Stimulated activated CD4-positive, alpha-beta T cell treated with anti-CD3 and anti-CD28 coated beads, Interleukin-15, amount 100 ng/mL, for 24 hours (primary cell): Measurements from ENCODE around the gene NME7.
"Not testable (repeated sequence)": the region's sequence is repeated elsewhere in the genome, so short reads cannot be mapped to it uniquely, and the experiment has no call there.

Experiments
- DNase-seq: peaks from one replicate; pipeline ENCODE4 v3.0.0-alpha.2; 2020

NME7 gene

DNA sequence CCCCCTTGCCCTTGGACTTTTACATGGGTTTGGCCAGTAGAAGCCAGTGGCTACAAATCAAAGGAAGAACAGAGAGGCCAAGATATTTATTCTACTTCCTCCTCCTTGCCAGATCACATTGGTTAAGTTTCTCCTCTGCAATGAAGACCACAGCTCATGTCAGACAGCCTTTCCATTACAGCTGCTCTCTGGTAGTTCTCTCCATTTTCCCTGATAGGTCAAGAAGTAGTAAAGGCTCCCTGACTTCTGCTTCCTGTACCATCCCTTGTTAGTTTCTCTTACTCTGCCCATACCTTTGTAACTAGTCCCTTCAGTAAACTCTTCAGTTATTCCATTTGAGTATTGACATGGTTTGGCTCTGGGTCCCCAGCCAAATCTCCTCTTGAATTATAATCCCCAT, 27.8 kb downstream of the NME7 start:
- DNase-seq = no peak

DNA sequence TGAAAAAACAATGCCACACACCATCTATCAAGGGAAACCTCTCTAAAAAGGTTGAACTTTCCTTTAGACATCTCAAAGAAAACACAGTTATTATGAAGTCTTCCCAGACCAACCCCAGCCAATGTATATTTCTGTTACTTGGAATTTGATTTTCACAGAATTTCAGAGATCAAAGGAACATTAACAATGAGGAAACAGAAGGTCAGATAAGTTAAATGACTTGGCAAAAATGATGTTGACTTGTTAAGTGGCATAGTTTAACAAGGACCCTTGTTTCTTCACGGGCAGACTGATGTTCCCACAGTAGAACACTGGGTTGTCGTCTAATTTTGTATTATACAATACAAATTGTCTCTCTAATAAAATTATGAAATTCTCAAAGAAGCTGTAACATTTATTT, 29.0 kb downstream of the NME7 start:
- DNase-seq = no peak

DNA sequence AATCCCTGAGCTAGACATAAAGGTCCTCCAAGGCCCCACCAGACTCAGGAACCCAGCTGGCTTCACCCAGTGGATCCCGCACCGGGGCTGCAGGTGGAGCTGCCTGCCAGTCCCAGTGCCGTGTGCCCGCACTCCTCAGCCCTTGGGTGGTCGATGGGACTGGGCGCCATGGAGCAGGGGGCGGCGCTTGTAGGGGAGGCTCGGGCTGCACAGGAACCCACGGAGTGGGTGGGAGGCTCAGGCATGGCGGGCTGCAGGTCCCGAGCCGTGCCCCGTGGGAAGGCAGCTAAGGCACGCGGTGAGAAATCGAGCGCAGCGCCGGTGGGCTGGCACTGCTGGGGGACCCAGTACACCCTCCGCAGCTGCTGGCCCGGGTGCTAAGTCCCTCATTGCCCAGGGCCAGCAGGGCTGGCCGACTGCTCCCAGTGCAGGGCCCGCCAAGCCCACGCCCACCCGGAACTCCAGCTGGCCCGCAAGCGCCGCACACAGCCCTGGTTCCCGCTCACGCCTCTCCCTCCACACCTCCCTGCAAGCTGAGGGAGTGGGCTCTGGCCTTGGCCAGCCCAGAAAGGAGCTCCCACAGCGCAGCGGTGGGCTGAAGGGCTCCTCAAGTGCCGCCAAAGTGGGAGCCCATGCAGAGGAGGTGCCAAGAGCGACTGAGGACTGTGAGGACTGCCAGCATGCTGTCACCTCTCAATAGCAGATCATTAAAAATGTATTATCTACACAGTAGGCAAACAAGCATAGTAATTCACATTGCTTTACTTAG, 30.5 kb downstream of the NME7 start:
- not testable (repeated sequence) for DNase-seq

DNA sequence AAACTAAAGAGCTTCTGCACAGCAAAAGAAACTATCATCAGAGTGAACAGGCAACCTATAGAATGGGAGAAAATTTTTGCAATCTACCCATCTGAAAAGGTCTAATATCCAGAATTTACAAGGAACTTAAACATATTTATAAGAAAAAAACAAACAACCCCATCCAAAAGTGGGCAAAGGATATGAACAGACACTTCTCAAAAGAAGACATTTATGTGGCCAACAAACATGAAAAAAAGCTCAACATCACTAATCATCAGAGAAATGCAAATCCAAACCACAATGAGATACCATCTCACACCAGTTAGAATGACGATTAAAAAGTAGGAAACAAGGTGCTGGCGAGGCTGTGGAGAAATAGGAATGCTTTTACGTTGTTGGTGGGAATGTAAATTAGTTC, 32.9 kb downstream of the NME7 start:
- DNase-seq = not testable (repeated sequence)

DNA sequence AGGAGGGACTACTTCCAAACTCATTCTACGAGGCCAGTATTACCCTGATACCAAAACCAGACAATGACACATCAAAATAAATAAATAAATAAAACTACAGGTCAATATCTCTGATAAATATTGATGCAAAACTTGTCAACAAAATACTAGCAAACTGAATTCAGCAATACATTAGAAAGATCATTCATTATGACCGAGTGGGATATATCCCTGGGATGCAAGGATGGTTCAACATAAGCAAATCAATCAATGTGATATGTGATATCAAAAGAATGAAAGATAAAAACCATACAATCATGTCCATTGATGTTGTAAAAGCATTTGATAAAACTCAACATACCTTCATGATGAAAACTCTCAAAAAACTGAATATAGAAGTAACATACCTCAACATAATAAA, 36.7 kb downstream of the NME7 start:
- DNase-seq = no peak

DNA sequence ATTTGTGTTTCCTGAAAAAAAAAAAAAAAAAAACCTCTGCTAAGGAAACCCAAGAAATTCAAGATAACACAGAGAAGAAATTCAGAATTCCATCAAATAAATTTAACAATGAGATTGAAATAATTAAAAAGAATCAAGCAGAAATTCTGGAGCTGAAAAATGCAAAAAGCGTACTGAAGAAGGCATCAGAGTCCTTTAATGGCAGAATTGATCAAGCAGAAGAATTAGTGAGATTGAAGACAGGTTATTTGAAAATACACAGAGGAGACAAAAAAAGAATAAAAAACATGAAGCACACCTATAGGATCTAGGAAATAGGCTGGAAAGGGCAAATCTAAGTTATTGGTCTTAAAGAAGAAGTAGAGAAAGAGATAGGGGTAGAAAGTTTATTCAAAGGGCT, 38.2 kb downstream of the NME7 start:
- no peak for DNase-seq

DNA sequence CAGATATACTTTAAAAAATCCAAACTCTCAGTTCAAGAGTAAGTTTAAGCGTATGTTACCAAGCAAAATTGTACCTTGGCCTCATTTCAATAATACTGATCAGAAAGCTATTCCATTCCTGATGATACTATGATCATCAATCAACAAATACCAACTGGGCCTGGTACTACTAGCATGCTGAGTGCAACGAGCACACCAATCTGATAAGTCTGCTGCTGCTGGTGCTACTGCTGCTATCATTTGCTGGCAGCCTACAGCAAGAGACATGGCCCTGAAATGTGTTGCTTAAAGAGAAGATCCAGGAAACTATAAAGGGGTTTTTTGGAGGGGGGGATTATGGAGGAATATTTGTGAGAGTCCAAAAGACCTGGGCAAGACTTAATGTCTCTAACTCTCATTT, 39.7 kb downstream of the NME7 start:
- DNase-seq = no peak

DNA sequence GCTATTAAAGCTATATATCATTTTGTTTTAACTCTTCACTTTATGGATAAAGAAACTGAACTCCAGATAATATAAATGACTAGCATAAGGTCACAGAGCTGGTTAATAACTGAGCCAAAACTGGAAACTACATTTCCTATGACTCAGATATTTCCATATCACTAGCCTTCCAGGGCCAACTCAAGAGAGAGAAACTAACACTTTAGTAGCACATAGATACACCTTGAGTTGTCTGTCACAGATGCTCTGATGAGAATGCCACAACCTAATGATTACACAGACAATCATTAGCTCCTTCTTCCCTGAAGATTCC, 40.7 kb downstream of the NME7 start:
- no peak for DNase-seq

DNA sequence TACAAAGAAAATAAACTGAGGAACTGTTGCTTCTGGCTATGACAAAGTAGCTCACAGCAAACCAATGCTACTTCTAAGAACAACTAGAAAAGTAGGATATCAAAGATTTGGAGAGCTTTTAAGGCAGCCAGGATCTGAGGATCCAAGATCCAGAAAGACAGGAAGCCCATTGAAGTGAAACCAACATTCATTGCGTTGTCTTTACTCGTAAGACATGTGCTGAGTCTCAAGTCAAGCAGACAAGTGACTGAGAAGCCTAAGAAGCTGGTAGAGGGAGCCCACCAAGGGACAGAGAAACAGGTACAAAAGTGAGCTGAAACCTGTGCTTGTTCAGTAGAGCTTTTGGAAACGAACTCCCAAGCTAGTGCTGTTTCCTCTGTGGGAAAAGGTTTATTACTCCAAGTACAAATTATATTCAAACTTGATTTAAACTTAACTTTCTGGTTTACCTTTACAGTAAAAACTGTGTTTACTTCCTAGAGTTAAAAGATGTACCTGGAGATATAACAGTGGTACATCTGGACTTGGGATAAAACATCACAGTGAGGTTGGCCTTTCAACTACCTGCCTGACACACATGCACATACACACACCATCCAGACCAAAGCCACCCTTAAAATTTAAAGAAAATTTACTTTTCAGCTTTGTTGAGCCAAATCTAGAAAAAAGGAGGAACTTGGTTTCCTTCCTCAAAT, 41.2 kb downstream of the NME7 start:
- DNase-seq = no peak

DNA sequence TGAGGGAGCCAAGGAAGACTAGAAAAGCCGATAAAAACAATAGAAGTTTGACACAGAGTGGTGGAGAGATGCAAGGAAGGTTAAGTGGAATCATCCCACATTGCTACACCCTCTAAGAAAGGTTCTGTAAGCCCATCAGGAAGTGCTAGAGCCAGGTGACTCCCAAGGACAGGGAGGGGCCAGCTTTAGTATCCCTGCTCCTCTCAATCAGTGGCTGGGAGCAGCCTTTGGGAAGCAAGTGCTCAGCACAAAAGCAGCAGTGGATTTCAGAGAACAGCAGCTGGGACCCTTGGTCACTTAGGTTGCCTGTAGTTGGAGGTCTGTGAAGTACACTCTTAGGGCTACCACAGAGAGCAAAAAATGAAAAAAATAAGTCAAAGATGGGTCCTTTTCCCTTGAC, 42.5 kb downstream of the NME7 start:
- no peak for DNase-seq

DNA sequence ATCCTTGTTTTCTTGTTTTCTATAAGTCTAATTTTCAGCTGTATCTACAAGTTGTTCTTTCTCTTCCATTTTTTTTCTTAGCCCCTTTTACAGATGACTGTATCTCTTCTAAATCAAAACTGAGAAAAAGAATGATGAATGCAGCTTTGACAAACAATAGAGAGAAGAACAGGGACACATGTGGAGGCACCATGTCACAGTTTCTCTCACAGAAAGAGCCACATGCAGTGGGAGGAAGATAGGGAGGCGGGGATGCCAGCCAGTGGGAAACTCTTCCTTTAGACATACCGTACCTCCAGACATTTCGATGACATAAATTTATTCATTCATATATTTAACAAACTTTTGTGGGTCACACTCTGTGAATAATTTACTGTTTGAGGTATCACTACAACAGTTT, 45.5 kb downstream of the NME7 start:
- DNase-seq = no peak

DNA sequence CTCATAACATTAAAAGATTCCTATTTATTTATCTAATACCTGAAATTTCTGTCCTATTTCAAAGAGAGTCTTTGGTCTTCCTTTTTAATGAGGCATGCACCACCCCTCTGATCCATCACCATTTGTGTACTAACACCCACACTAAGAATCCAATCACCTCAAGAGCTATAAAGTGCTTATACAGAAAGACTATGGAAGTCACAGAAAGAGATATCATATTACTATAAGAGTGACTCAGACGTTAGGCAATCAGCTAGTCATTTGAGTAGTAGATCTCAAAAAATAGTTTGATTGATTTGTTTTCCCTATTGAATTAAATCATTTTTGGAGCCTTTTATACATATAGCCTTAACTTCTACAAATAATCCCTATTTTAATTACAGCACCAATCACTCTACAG, 46.1 kb downstream of the NME7 start:
- no peak for DNase-seq

DNA sequence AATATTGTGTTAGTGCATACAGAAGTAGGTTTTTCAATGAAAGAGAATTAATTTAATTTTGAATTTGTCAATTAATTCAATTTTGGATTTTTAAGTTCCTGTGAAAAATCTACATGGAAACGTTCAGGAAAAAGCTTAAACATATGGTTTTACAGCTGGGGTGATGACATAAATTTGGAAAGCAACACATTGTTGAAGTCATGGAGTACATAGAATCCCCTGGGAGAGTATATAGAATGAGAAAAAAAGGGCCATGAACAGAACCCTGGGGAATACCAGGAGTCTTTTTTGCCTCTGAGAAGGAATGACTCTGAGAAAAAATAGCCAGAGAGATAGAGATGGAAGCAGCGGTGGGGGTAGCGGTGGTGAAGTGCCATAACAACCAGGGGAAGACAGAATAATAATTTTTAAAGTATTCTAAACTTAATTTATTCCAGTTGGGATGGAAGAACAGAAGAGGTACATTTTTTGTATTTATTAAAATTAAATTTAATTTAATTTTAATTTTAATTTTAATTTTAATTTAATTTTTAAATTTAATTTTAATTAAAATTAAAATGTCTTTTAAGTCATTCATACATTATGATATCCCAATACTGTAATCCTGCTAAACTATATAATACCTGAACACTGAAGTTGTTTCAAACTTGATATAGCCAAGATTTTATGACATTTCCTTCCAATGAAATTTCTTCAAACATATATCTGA, 48.9 kb downstream of the NME7 start:
- DNase-seq = no peak

DNA sequence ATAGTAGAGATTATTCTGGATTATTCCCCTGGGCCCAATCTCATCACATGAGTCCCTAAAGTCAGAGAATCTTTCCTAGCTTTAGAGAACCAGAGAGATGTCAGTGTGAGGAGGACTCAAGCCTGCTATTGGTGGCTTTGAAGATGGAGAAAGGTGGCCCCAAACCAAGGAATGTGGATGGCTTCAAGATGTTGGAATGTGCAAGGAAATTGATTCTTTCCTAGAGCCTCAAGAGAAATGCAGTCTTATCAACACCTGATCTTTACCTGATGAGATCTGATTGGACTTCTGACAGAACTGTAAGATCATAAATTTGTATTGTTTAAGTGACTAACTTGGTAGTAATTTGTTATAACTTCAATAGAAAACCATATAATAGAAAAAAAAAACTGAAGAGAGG, 51.0 kb downstream of the NME7 start:
- DNase-seq = no peak

DNA sequence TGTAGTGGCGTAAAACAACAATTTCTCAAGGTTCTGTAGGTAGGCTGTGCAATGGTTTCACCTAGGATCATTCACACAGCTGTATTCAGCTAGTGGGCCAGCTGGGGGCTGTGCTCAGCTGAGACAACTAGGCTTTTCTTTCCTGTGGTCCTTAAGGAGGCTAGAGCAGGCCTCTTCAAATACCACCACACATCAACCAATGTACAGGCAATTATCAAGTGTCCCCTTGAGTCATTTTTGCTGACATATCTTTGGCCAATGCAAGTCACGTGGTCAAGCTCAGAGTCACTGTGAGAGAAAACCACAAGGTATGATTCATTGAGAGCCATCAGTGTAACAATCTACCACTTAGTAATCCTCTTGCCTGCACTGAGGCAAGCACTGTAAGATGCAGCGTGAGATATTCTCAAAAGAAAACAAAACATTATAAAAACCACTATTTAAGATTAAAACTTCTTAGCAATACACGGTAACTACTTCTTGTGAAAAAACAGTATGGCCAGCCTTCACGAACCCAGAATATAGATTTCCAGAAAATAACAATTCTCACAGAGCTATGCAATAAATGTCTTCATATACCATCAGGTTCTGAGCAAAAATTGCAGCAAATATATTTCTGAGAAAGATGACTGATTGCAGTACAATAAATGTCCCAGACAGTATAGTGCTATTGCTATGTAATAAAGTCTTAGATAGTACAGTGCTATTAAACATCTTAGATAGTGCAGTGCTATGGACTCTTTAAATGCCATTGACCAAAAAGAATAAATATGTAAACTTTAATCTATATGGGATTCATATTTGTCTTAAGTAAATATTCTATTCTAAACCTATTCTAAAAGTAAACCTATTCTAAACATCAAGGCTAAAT, 55.3 kb downstream of the NME7 start:
- peak; percentile 36 for DNase-seq

DNA sequence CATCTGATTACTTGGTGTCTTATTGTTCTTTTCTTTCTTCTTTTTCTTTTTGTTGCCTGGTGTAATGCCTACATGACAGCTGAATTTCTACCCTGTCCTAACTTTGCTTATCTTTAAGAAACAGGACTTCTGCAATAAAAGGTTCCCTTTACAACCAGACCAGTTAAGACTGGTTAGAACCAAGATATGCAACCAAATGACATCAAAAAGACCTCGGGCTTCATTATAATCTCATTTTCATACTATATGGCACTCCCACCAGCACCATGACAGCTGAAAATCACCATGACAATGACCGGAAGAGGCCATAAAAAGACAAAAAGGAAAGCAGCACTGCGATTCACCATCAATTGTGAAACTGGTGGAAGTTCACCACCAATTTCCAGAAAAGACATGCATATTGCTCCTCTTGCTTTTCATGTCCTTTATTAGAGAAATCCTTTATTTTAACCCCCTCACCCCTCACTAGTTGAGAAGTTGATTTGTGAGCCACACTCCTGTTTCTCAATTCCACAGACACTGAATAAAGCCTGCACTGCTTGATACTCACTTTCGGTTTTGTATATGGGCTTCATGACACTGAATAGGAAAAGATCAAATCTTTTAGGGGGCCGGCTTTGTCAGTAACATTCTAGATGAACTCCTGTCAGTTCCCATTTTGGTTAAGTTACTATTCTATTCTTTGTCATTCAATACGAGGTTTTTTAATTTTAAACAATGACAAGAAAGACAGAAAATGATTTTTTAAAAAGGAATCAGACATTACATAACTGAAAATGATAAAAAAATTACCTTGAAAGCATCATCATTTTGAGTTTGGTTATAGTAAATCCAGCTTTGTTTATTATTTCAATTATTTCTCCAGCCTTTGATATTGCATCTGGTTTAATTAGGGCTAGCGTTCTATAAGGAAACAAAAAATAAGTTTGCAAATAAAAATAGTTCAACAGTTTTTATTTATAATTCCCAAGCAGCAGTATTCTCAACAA, 58.1 kb downstream of the NME7 start:
- no peak for DNase-seq

DNA sequence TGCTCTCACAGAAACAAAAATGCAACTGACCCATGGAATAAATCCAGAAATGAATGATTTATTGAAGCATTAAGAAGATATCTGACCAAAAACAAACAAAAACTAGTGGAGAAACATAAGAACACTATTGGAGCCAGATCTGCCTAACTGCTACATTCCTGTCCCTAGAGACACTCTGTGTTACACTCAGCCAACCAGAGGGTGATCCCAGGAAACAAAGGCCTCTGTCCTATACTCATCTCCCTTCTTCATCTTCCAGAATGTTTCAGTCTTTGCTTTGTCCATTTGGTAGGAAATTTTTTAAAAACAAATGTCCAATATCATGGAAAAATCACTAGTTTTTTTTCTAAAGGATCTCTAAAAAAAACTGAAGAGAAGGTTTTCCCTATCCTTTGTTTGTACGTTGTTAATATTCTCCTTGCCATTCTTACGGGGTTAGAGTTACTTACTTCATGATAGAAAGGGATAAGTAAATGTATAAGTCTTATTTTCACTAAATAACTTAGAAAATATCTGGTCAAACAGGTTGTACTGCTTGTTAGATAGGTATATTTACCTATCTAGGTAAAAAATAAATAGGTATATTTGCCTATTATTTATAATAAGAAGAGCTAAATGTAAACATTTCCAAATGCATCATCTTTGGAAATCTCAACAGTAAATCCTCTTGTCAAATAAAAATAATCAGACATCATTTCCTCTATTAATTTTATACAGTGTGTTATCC, 59.1 kb downstream of the NME7 start:
- no peak for DNase-seq

DNA sequence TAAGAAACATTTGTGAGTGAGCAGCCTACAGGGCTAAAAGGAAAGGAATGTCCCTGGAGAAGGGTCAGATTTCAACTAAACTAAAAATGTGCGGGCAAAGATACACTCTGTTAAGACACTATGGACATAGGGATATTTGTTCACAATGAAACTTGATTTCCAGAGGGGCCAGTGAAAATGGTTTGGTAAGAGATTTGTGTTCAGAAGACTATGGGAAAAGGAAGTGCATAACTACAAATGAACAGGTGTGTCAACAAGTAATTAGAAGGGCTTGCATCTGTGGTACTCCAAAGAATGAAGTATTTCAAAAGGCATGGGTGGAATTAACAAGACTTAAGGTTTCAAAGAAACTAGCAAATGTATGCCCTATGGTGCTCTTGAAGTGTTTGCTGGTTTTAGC, 60.4 kb downstream of the NME7 start:
- DNase-seq = no peak

DNA sequence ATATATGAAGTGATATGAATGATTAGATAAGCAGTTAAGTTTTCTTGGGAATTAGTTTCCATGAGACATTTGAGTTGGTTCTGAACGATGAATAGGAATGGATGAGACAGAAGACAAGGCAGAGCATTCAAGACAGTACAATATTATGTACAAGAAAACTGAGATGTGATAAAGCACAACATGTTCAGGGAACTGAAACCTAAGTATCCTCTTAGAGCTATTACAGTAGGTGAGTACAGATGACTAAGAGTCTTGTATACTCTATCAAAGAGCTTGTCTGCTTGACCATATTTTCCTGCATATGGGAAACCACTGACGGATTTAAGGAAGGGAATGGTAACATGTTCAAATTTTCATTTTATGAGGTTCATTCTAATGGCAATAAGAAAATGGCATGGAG, 61.6 kb downstream of the NME7 start:
- DNase-seq = no peak

DNA sequence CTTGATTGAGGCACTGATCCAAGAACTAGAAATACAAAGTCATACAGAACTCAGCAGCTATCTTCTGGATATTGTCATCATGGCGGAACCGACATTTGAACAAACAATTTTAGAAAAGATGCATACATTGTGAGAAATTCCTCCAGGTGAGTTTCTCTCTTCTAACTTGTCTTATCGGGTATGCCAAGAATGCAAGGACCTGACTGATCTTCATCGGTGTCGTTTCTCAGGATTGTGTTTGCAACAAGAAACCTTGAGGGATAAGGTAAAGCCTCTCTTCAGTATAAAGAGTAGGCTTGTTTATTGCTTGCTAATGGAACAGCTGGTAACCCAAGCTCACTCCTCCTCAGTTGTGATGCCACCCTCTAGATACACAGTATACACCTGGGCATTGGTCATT, 62.2 kb downstream of the NME7 start:
- DNase-seq = no peak

DNA sequence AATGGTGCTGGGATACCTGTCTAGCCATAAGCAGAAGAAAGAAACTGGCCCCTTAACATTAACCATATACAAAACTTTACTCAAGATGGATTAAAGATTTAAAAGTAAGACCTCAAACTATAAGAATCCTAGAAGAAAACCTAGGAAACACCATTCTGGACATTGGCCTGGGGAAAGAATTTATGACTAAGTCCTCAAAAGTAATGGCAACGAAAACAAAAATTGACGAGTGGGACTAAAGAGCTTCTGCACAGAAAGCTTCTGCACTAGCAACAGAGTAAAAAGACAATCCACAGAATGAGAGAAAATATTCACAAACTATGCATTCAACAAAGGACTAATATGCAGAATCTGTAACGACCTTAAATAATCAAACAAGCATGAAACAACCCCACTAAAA, 66.7 kb downstream of the NME7 start:
- DNase-seq = no peak
